H9 (cell line): ENCODE results near the gene PLEKHG5. TPM values are rescaled to one million over a fixed set of nuclear protein-coding genes. Genes with fewer than 3 reads are reported as not detected.

Experiments used
- DNase-seq: peaks from one replicate; pipeline ENCODE4 v3.0.0-alpha.2; 2017
- H2AFZ ChIP-seq: one replicate; pipeline ENCODE4 v1.6.1; 2013; ENCODE audit warnings: mild to moderate bottlenecking, low read length, control low read depth, moderate library complexity
- H2AK5ac ChIP-seq: 2 replicates; pipeline ENCODE4 v1.6.1; 2013; ENCODE audit warnings: low read length, control low read depth, mixed read lengths; ENCODE audit not compliant: insufficient read length
- H2BK120ac ChIP-seq: one replicate; pipeline ENCODE4 v1.6.1; 2013; ENCODE audit warnings: low read depth, mild to moderate bottlenecking, low read length, control low read depth, inconsistent platforms; ENCODE audit not compliant: poor library complexity, severe bottlenecking
- H2BK12ac ChIP-seq: 2 replicates; pipeline ENCODE4 v1.6.1; 2013; ENCODE audit warnings: low read length, control low read depth, mixed read lengths, low read depth; ENCODE audit not compliant: insufficient read length
- H2BK15ac ChIP-seq: 2 replicates; pipeline ENCODE4 v1.6.1; 2013; ENCODE audit warnings: low read depth, low read length, control low read depth
- H2BK20ac ChIP-seq: one replicate; pipeline ENCODE4 v1.6.1; 2013; ENCODE audit warnings: low read depth, mild to moderate bottlenecking, low read length, control low read depth, inconsistent platforms; ENCODE audit not compliant: poor library complexity, severe bottlenecking
- H2BK5ac ChIP-seq: 2 replicates; pipeline ENCODE4 v1.6.1; 2013; ENCODE audit warnings: low read length, control low read depth, mixed read lengths; ENCODE audit not compliant: insufficient read length
- H3K14ac ChIP-seq: 2 replicates; pipeline ENCODE4 v1.6.1; 2013; ENCODE audit warnings: low read length, control low read depth; ENCODE audit not compliant: insufficient read depth
- H3K18ac ChIP-seq: 2 replicates; pipeline ENCODE4 v1.6.1; 2013; ENCODE audit warnings: low read depth, mild to moderate bottlenecking, mixed read lengths, low read length, control low read depth; ENCODE audit not compliant: insufficient read length
- H3K23ac ChIP-seq: 2 replicates; pipeline ENCODE4 v1.6.1; 2013; ENCODE audit warnings: low read length, control low read depth, mixed read lengths, low read depth; ENCODE audit not compliant: insufficient read length
- H3K23me2 ChIP-seq: 2 replicates; pipeline ENCODE4 v1.6.1; 2013; ENCODE audit warnings: low read depth, mild to moderate bottlenecking, mixed read lengths, low read length, control low read depth; ENCODE audit not compliant: insufficient read length, poor library complexity, severe bottlenecking
- H3K27ac ChIP-seq: 2 replicates; pipeline ENCODE4 v1.5.1; 2013; ENCODE audit warnings: low read length, control low read depth, mixed read lengths, low read depth; ENCODE audit not compliant: insufficient read length
- H3K27me3 ChIP-seq: 2 replicates; pipeline ENCODE4 v1.6.1; 2013; ENCODE audit warnings: low read length, control low read depth, inconsistent platforms; ENCODE audit not compliant: insufficient read depth
- H3K4ac ChIP-seq: 2 replicates; pipeline ENCODE4 v1.6.1; 2013; ENCODE audit warnings: low read depth, mild to moderate bottlenecking, control low read depth, inconsistent platforms, low read length, moderate library complexity
- H3K4me1 ChIP-seq: 2 replicates; pipeline ENCODE4 v1.6.1; 2013; ENCODE audit warnings: low read length, control low read depth, inconsistent platforms; ENCODE audit not compliant: insufficient read depth
- H3K4me2 ChIP-seq: 2 replicates; pipeline ENCODE4 v1.6.1; 2013; ENCODE audit warnings: low read length, control low read depth, mixed read lengths; ENCODE audit not compliant: insufficient read length, insufficient read depth
- H3K56ac ChIP-seq: 2 replicates; pipeline ENCODE4 v1.6.1; 2013; ENCODE audit warnings: low read depth, mild to moderate bottlenecking, mixed read lengths, low read length, control low read depth; ENCODE audit not compliant: insufficient read length
- H3K79me1 ChIP-seq: 2 replicates; pipeline ENCODE4 v1.6.1; 2013; ENCODE audit warnings: low read depth, mild to moderate bottlenecking, moderate library complexity, low read length, control low read depth, inconsistent platforms; ENCODE audit not compliant: insufficient read depth, poor library complexity, severe bottlenecking
- H3K79me2 ChIP-seq: 2 replicates; pipeline ENCODE4 v1.6.1; 2013; ENCODE audit warnings: low read length, control low read depth, inconsistent platforms; ENCODE audit not compliant: insufficient read depth
- H3K9ac ChIP-seq: 2 replicates; pipeline ENCODE4 v1.6.1; 2013; ENCODE audit warnings: low read length, control low read depth, mixed read lengths; ENCODE audit not compliant: insufficient read length; ENCODE audit errors: extremely low read depth
- H3K9me3 ChIP-seq: one replicate; pipeline ENCODE4 v1.6.1; 2013; ENCODE audit warnings: low read depth, low read length, inconsistent platforms; ENCODE audit not compliant: control insufficient read depth
- H3T11ph ChIP-seq: one replicate; pipeline ENCODE4 v1.6.1; 2013; ENCODE audit warnings: mild to moderate bottlenecking, low read length, control low read depth, inconsistent platforms
- H4K20me1 ChIP-seq: one replicate; pipeline ENCODE4 v1.6.1; 2013; ENCODE audit not compliant: control insufficient read depth, insufficient read length, insufficient read depth
- H4K5ac ChIP-seq: 2 replicates; pipeline ENCODE4 v1.6.1; 2013; ENCODE audit warnings: low read depth, mild to moderate bottlenecking, mixed read lengths, low read length, control low read depth; ENCODE audit not compliant: insufficient read length
- H4K8ac ChIP-seq: replicated peaks from 2 replicates; pipeline ENCODE4 v1.6.1; 2013; ENCODE audit warnings: low read length, control low read depth, mixed read lengths, low read depth; ENCODE audit not compliant: insufficient read length
- H4K91ac ChIP-seq: 2 replicates; pipeline ENCODE4 v1.6.1; 2013; ENCODE audit warnings: low read depth, mild to moderate bottlenecking, moderate library complexity, mixed read lengths, low read length, control low read depth; ENCODE audit not compliant: insufficient read length
- H3K27ac Mint-ChIP-seq, 3 experiments: 2 replicates in 2 of 3; 3 replicates in 1 of 3; pipeline ENCODE4 v1.8.0; 2020 to 2021; ENCODE audit warnings: mixed read lengths in 3 of 3, mild to moderate bottlenecking in 1 of 3, moderate library complexity in 1 of 3
- H3K27me3 Mint-ChIP-seq: 2 replicates; pipeline ENCODE4 v1.8.0; 2021; ENCODE audit warnings: low read depth, mild to moderate bottlenecking, moderate library complexity, mixed read lengths
- H3K36me3 Mint-ChIP-seq, 3 experiments: 2 replicates in 2 of 3; 3 replicates in 1 of 3; pipeline ENCODE4 v1.8.0; 2020 to 2021; ENCODE audit warnings: low read depth in 3 of 3, mixed read lengths in 3 of 3; ENCODE audit not compliant: insufficient read depth in 1 of 3
- H3K4me1 Mint-ChIP-seq, 2 experiments: 2 replicates each; pipeline ENCODE4 v1.8.0; 2020; ENCODE audit warnings: mixed read lengths in 2 of 2
- H3K4me3 Mint-ChIP-seq, 2 experiments: 2 replicates in 1 of 2; 3 replicates in 1 of 2; pipeline ENCODE4 v1.8.0; 2020 to 2021; ENCODE audit warnings: mild to moderate bottlenecking in 2 of 2, mixed read lengths in 2 of 2, moderate library complexity in 1 of 2
- H3K9me3 Mint-ChIP-seq, 2 experiments: 2 replicates in 1 of 2; 3 replicates in 1 of 2; pipeline ENCODE4 v1.8.0; 2020; ENCODE audit warnings: mild to moderate bottlenecking in 2 of 2, mixed read lengths in 2 of 2, moderate library complexity in 1 of 2
- CTCF ChIP-seq: fragments of 200-600 bp; sonication (generic); conservative IDR thresholded peaks from 3 replicates; pipeline ENCODE4 v1.8.0; 2021; ENCODE audit warnings: antibody characterized with exemption, mild to moderate bottlenecking
- WGBS: extraction: QIAGEN DNeasy Blood & Tissue Kit; methylation state at CpG from one replicate; pipeline ENCODE4 v1.1.7; 2013; ENCODE audit warnings: missing lambda C conversion rate, low lambda C conversion rate, mixed read lengths; ENCODE audit not compliant: insufficient read length; ENCODE audit errors: extremely low coverage; 5-methylcytosine and 5-hydroxymethylcytosine counted together
- total RNA-seq: library from RNA; stranded (reverse); gene quantifications from 2 replicates; pipeline ENCODE4 v1.2.1, GENCODE V29; 2021

The PLEKHG5 gene
- total RNA-seq, 1 experiment from 2014 or later, result 22.3 TPM

- Histone ChIP-seq H2AK5ac (no peak overlapping the region), H3K23ac (no peak overlapping the region), H3K4me1 (no peaks in the 10 kb centered on the region), H3K9ac (no peak overlapping the region), H3K9me3 (no peaks in the 10 kb centered on the region), H2BK12ac (no peak overlapping the region), H3K23me2 (peaks cover 10% of the 10 kb centered on the region), H3K27ac (no peak overlapping the region), H2AFZ (no peak overlapping the region), H4K8ac (no peak overlapping the region), H4K5ac (no peak overlapping the region), H3K4me2 (no peak overlapping the region), H3K27me3 (peaks cover 80% of the 10 kb centered on the region), H2BK120ac (no peak overlapping the region), H2BK5ac (no peak overlapping the region), H3K79me1 (no peaks in the 10 kb centered on the region), H3K56ac (no peak overlapping the region), H2BK15ac (no peak overlapping the region), H3K14ac (no peak overlapping the region), H2BK20ac (no peak overlapping the region), H3K4ac (no peak overlapping the region), H3K18ac (no peak overlapping the region), H4K20me1 (no peaks in the 10 kb centered on the region), H4K91ac (no peak overlapping the region), H3K79me2 (no peaks in the 10 kb centered on the region), H3T11ph (no peak overlapping the region)
- no peak for DNase-seq
- Mint-ChIP-seq H3K27me3 (peaks cover 93% of the 10 kb centered on the region), H3K4me3 (no peak overlapping the region), H3K27ac (no peak overlapping the region), H3K36me3 (no peaks in the 10 kb centered on the region), H3K9me3 (peaks cover 0 to 3% of the 10 kb centered on the region in 2 experiments; a peak in 2 of 5 replicates), H3K4me1 (peaks cover 8 to 14% of the 10 kb centered on the region in 2 experiments)
- no CpG with 5 or more reads among the region's 4 CpGs for WGBS
- TF ChIP-seq CTCF, result no peak
Measured at GRCh38 chr1:6421266-6421665, 70.2 kb downstream of the PLEKHG5 start.
